H1 (cell line): ENCODE measurements around the gene WNT7A.

Source experiments
- CTCF ChIP-seq, 3 experiments: IDR thresholded peaks; 1 replicate in 2 of 3; 2 replicates in 1 of 3; pipeline versions ENCODE4 v1.5.1 to v1.6.1; 2011; ENCODE audit warnings: low read length in 3 of 3, mild to moderate bottlenecking in 3 of 3, inconsistent platforms in 2 of 3, low read depth in 1 of 3, moderate library complexity in 1 of 3; ENCODE audit not compliant: insufficient read depth in 1 of 3; ENCODE audit errors: control extremely low read depth in 1 of 3
- NANOG ChIP-seq: IDR thresholded peaks from 2 replicates; pipeline ENCODE4 v1.6.1; 2011; ENCODE audit warnings: low read length, low read depth, mild to moderate bottlenecking, inconsistent platforms; ENCODE audit not compliant: insufficient read depth, poor library complexity, severe bottlenecking
- POLR2AphosphoS5 ChIP-seq: IDR thresholded peaks from 2 replicates; pipeline ENCODE4 v1.6.1; 2011; ENCODE audit warnings: low read depth, low read length

DNA sequence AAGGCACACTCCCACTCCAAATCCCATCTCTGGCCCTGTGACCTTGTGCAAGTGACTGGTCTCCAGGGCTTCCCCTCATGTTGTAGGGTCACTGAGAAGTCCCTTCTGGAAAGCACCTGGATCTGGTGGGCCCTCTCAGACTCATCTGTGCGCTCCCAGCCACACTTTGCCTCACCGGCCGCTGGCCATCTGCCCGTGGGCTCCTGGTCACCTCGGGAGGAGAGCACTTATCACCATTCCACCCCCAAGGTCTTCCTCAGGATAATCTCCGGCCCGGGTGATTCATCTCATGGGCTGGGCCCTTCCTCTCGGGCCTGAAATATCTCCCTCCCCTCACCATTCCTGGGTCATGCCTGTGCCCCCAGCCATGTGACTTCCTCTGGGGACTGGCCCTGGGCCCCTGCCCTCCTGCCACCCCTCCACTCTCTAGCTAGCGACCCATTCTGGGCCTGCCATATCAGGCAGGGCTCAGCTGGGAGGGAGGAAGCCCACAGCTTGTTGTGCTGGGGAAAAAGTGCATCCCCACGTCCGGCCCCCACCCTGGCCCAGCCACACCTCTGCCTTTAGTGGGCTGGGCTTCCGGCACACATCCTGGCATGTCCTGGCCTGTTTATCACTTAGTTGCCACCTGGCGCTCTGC lies 10.6 kb upstream of the WNT7A start:
- no peak for TF ChIP-seq POLR2AphosphoS5
- TF ChIP-seq CTCF (IDR thresholded peaks at IDR 0.05; ENCODE audit: control extremely low read depth in 1 of 3, insufficient read depth in 1 of 3, low read depth in 1 of 3, low read length in 3 of 3), result no peak
- no peak for TF ChIP-seq NANOG
